K562 (cell line): Measurements from ENCODE around the gene SIGLEC15. TPM values are rescaled to one million over a fixed set of nuclear protein-coding genes. Genes with fewer than 3 reads are reported as not detected.

Experiments used
- ATAC-seq: fragments of 200-7000 bp; cut with Tn5 transposase; 3 replicates; pipeline ENCODE4 v1.9.1; 2020; ENCODE audit warnings: moderate library complexity
- BruUV-seq: library from RNA; stranded (reverse); fragments of 400-500 nt; replicated peaks from 2 replicates; lab custom pipeline; 2021; lab: Mats Ljungman, UMichigan
- CTCF ChIA-PET: fragments of 300-600 bp; formaldehyde crosslinking; extraction: SDS; loops from one replicate; lab custom pipeline; 2021; ENCODE audit warnings: low intra/inter-chr PET ratio; lab: Yijun Ruan, JAX
- POLR2A ChIA-PET: fragments of 300-600, 350-650 bp; sonication (Branson Sonifier 250); formaldehyde crosslinking; extraction: SDS; loops from one replicate; lab custom pipeline; 2021; ENCODE audit warnings: antibody characterized with exemption, inconsistent platforms; lab: Yijun Ruan, JAX
- DNase-seq, 4 experiments: peaks; one replicate each; pipeline versions ENCODE4 v3.0.0 to v3.0.0-alpha.2; 2011 to 2018; ENCODE audit warnings: low spot score in 3 of 4, mixed read lengths in 3 of 4; ENCODE audit errors: extremely low read depth in 1 of 4
- FAIRE-seq: peaks from 2 replicates; lab custom pipeline; 2011; peaks lifted over from hg19 to GRCh38; lab: Jason Lieb, UNC
- H2AFZ ChIP-seq: 2 replicates; pipeline ENCODE4 v1.6.0; 2011; ENCODE audit warnings: low read depth, low read length, control low read depth, inconsistent platforms
- H3K27ac ChIP-seq: fragments of 200-600 bp; 3 replicates; pipeline ENCODE4 v1.8.0; 2011; ENCODE audit warnings: low read depth, mild to moderate bottlenecking, control low read depth, inconsistent platforms, low read length, moderate library complexity, mixed read lengths; ENCODE audit errors: extremely low read depth
- H3K27me3 ChIP-seq, 2 experiments: fragments of 300-600 bp in 1 of 2; 2 replicates in 1 of 2; 3 replicates in 1 of 2; pipeline versions ENCODE4 v1.6.0 to v1.8.0; 2011; ENCODE audit warnings: inconsistent platforms in 2 of 2, low read length in 2 of 2, mild to moderate bottlenecking in 1 of 2, mixed read lengths in 1 of 2, moderate library complexity in 1 of 2; ENCODE audit not compliant: control insufficient read depth in 2 of 2, insufficient read depth in 2 of 2
- H3K36me3 ChIP-seq: fragments of 300-600 bp; 3 replicates; pipeline ENCODE4 v1.8.0; 2011; ENCODE audit warnings: mild to moderate bottlenecking, low read length, inconsistent platforms; ENCODE audit not compliant: control insufficient read depth, insufficient read depth
- H3K4me1 ChIP-seq, 2 experiments: fragments of 200-600 bp in 1 of 2; replicated peaks in 1 of 2; 2 replicates in 1 of 2; 3 replicates in 1 of 2; pipeline versions ENCODE4 v1.5.1 to v1.8.0; 2011; ENCODE audit warnings: inconsistent platforms in 2 of 2, low read length in 2 of 2, mild to moderate bottlenecking in 1 of 2, mixed read lengths in 1 of 2, moderate library complexity in 1 of 2; ENCODE audit not compliant: control insufficient read depth in 2 of 2, insufficient read depth in 2 of 2
- H3K4me2 ChIP-seq: 2 replicates; pipeline ENCODE4 v1.6.1; 2011; ENCODE audit warnings: low read length, control low read depth, inconsistent platforms, mixed read lengths; ENCODE audit not compliant: insufficient read depth
- H3K4me3 ChIP-seq: fragments of 200-600 bp; sonication (generic), shearing (Covaris generic); 2 replicates; pipeline ENCODE4 v1.5.1; 2016; ENCODE audit warnings: control low read depth, inconsistent platforms
- H3K79me2 ChIP-seq: fragments of 200-600 bp; 3 replicates; pipeline ENCODE4 v1.8.0; 2011; ENCODE audit warnings: low read length, inconsistent platforms; ENCODE audit not compliant: control insufficient read depth, insufficient read depth
- H3K9ac ChIP-seq, 2 experiments: 2 replicates each; pipeline versions ENCODE4 v1.6.0 to v1.6.1; 2011; ENCODE audit warnings: low read depth in 2 of 2, low read length in 2 of 2, control low read depth in 1 of 2, inconsistent platforms in 1 of 2, mild to moderate bottlenecking in 1 of 2, mixed read lengths in 1 of 2; ENCODE audit not compliant: insufficient read depth in 1 of 2
- H3K9me1 ChIP-seq: one replicate; pipeline ENCODE4 v1.6.0; 2011; ENCODE audit warnings: inconsistent platforms, mild to moderate bottlenecking, low read length, moderate library complexity; ENCODE audit not compliant: control insufficient read depth, insufficient read depth
- H3K9me3 ChIP-seq: replicated peaks from 2 replicates; pipeline ENCODE4 v1.5.1; 2011; ENCODE audit warnings: low read depth, low read length, inconsistent platforms; ENCODE audit not compliant: control insufficient read depth, insufficient read depth
- H4K20me1 ChIP-seq: replicated peaks from 2 replicates; pipeline ENCODE4 v1.6.1; 2011; ENCODE audit warnings: low read length, inconsistent platforms, mixed read lengths; ENCODE audit not compliant: control insufficient read depth, insufficient read depth
- ASH1L ChIP-seq: fragments of 450-650 bp; IDR thresholded peaks from 2 replicates; pipeline ENCODE4 v1.6.1; 2018; ENCODE audit warnings: borderline replicate concordance, mild to moderate bottlenecking, low read depth; ENCODE audit not compliant: partially characterized antibody
- HMG20A ChIP-seq: fragments of 450-650 bp; formaldehyde crosslinking; conservative IDR thresholded peaks from 2 replicates; pipeline ENCODE4 v1.4.0; 2020; ENCODE audit warnings: mild to moderate bottlenecking, mixed read lengths
- HNRNPL ChIP-seq: fragments of 200-400 bp; formaldehyde crosslinking; IDR thresholded peaks from 2 replicates; pipeline ENCODE4 v1.6.1; 2017; ENCODE audit warnings: low read depth, mild to moderate bottlenecking, low read length
- TGIF2 ChIP-seq: sonication (generic); formaldehyde crosslinking; IDR thresholded peaks from 2 replicates; pipeline ENCODE4 v1.8.1; 2022; ENCODE audit warnings: mild to moderate bottlenecking, missing genetic modification reagents, moderate library complexity
- U2AF2 ChIP-seq: fragments of 200-400 bp; formaldehyde crosslinking; optimal IDR thresholded peaks from 2 replicates; pipeline ENCODE3; 2017; ENCODE audit warnings: low read depth, mild to moderate bottlenecking, low read length
- ZNF133 ChIP-seq: fragments of 250-450 bp; sonication (Bioruptor Pico); IDR thresholded peaks from 2 replicates; pipeline ENCODE4 v1.4.0; 2020; ENCODE audit warnings: mild to moderate bottlenecking
- ZNF354B ChIP-seq: fragments of 250-450 bp; sonication (Bioruptor Pico); IDR thresholded peaks from 2 replicates; pipeline ENCODE4 v1.4.0; 2020
- ZNF518B ChIP-seq: fragments of 250-450 bp; sonication (Bioruptor Pico); IDR thresholded peaks from 2 replicates; pipeline ENCODE4 v1.5.0; 2021; ENCODE audit warnings: mild to moderate bottlenecking, moderate library complexity
- ZNF79 ChIP-seq: fragments of 250-450 bp; sonication (Bioruptor Pico); IDR thresholded peaks from 2 replicates; pipeline ENCODE4 v1.4.0; 2020; ENCODE audit warnings: low read depth, mild to moderate bottlenecking, moderate library complexity
- WGBS: fragments of 100-300 bp; shearing (Covaris generic); methylation state at CpG from one replicate; pipeline ENCODE4 v1.1.6; 2016; ENCODE audit warnings: low coverage, mixed read lengths; ENCODE audit not compliant: insufficient coverage; ENCODE audit errors: missing lambda C conversion rate; 5-methylcytosine and 5-hydroxymethylcytosine counted together
- in situ Hi-C: fragments of 300-500 bp; cut with MboI; formaldehyde crosslinking; loops from 4 replicates; pipeline ENCODE4 v1.15.0; 2018; ENCODE audit warnings: inconsistent platforms, mixed read lengths
- intact Hi-C: fragments of 100-400 bp; cut with micrococcal nuclease; formaldehyde crosslinking; loops from 2 replicates; pipeline ENCODE4 v1.14.2; 2022
- polyA plus RNA-seq, 8 experiments: library from polyadenylated mRNA; depleted of rRNA in 4 of 8; stranded (reverse) in 5 of 8; unstranded in 3 of 8; fragments of >200 nt; fragmentation: Nextera tagmentation in 2 of 8; fragmentation: Illumina TruSeq in 1 of 8; extraction: Ambion mirVana in 2 of 8; extraction: Trizol in 1 of 8; gene quantifications; 2 replicates each; pipeline versions ENCODE4 v1.2.1 to v1.2.3, GENCODE V29; 2011 to 2014; ENCODE audit warnings: inconsistent platforms in 1 of 8, missing spikeins in 1 of 8
- total RNA-seq, 7 experiments: library from RNA; depleted of rRNA in 6 of 7; stranded (reverse); fragments of >200 nt in 6 of 7; fragmentation: Illumina TruSeq in 2 of 7; extraction: Trizol in 2 of 7; gene quantifications; 2 replicates each; pipeline versions ENCODE4 v1.2.1 to v1.2.3, GENCODE V29; 2011 to 2021; ENCODE audit warnings: low replicate concordance in 1 of 7

The SIGLEC15 gene
- total and polyA plus RNA-seq, 9 of the 15 experiments (the other 6 are each of a cell fraction or from before 2014, with no cell fraction given), result not detected

GRCh38 chr18:45821026-45821425, 4.4 kb upstream of the SIGLEC15 start (continued):
- TF ChIP-seq ZNF518B (no peak), HNRNPL (no peak)

DNA sequence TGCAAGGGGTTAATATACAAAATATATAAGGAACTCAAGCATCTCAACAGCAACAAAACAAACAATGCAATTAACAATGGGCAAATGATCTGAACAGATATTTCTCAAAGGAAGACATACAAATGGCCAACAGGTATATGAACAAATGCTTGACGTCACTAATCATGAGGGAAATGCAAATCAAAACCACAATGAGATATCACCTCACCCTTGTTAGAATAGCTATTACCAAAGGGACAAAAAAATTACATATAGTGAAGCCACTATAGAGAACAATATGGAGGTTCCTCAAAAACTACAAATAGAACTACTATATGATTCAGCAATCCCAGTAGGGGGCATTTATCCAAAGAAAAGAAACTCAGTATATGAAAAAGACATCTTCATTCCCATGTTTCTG, 3.8 kb upstream of the SIGLEC15 start:
- in situ Hi-C loops (no loop called here), intact Hi-C loops (no loop called here)
- no peak overlapping the region for H3K4me2 ChIP-seq
- DNase-seq (no peak), FAIRE-seq (no peak), ATAC-seq (no peak)
- H3K36me3 ChIP-seq, result no peaks in the 10 kb centered on the region
- 0% methylated on average over 1 of the region's 1 CpG for WGBS
- no peak overlapping the region for H3K27ac ChIP-seq
- peaks cover 0 to 14% of the 10 kb centered on the region in 2 experiments; a peak in 2 of 5 replicates for H3K27me3 ChIP-seq
- H3K9ac ChIP-seq, result no peak overlapping the region
- no peak overlapping the region for H2AFZ ChIP-seq
- no peak for TF ChIP-seq ZNF133 (CRISPR knock-in tag)
- no peak for TF ChIP-seq ZNF354B (CRISPR knock-in tag)
- TF ChIP-seq ASH1L, result no peak
- TF ChIP-seq HMG20A (CRISPR knock-in tag), result no peak
- no peak for TF ChIP-seq TGIF2
- no peak for TF ChIP-seq ZNF79
- TF ChIP-seq U2AF2, result no peak
- POLR2A ChIA-PET, result no interaction called here
- H4K20me1 ChIP-seq, result no peaks in the 10 kb centered on the region
- no peak overlapping the region for H3K4me3 ChIP-seq
- no peaks in the 10 kb centered on the region for H3K9me3 ChIP-seq
- no peaks in the 10 kb centered on the region for H3K4me1 ChIP-seq
- CTCF ChIA-PET, result no interaction called here
- H3K9me1 ChIP-seq, result no peaks in the 10 kb centered on the region
- no peaks in the 10 kb centered on the region for H3K79me2 ChIP-seq
- BruUV-seq, result no TSS peak
